ENCODE results near the gene TMIE. TPM values are rescaled to one million over a fixed set of nuclear protein-coding genes. Genes with fewer than 3 reads are reported as not detected.
"Not testable (repeated sequence)": the region's sequence is repeated elsewhere in the genome, so short reads cannot be mapped to it uniquely, and the experiment has no call there.

The TMIE gene
- total RNA-seq, 4 donors from 2014 or later = not detected

DNA sequence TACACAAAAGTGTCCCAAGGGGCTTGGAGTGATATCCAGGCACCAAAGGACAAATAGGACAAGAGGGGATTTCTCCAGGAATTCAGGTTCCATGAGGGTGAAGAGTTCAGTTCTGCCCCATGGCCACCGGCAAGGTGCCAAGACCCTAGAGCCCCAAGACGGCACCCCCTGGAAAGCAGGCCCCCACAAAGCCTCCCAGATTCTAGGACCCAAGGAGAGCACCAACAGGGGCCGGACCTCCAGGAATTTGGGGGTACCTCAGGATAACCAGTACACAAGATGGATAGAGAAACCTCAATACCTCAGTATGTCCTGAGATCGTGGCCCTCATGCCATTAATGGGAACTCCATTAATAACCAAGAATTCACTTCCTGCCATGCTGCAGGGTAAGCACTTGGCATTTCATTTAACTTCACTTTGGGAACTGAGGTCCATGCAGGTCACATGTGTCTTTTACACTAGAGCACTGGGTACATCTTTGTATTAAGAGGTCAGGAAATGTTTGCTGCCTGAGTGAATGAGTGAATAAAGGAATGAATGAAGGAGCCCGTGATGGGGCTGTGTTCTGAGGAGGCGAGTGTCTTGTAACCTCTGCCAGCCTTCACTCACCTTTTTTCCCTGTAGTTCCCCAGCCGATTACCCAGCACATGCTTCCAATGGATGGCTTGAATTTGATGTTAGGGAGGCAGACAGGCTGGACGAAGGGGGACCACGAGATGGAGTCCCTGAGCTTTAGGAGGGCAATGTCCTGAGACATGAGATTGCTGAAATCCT lies 32.0 kb downstream of the TMIE start:
- H3K4me1 ChIP-seq = no peaks in the 10 kb centered on the region
- H3K4me3 ChIP-seq = no peak overlapping the region
- in situ Hi-C loops (cut with MboI; ENCODE audit: low pct_ligation_motif_present in 1 of 4, low pct_unique_long_range_greater_than_20kb in 1 of 4, low sequenced_read_pairs in 3 of 4) = no loop called here
- no peak for DNase-seq
- no peaks in the 10 kb centered on the region for H3K9me3 ChIP-seq
- no peak for TF ChIP-seq CTCF (IDR thresholded peaks at IDR 0.05)
- no peak for TF ChIP-seq POLR2AphosphoS5 (IDR thresholded peaks at IDR 0.05)
- no peak for TF ChIP-seq POLR2A (IDR thresholded peaks at IDR 0.05)
- TF ChIP-seq EP300 (IDR thresholded peaks at IDR 0.05; ENCODE audit: low read depth) = no peak
- no peak overlapping the region for H3K27ac ChIP-seq
- H3K27me3 ChIP-seq = peaks cover 8% of the 10 kb centered on the region
- WGBS, 2 donors (ENCODE audit: low coverage in 1 of 2) = 83 to 89% methylated on average over 7 to 9 of the region's 9 CpGs
- intact Hi-C loops (cut with DNase I; ENCODE audit: low total_unique reads) = no loop called here
- no peaks in the 10 kb centered on the region for H3K36me3 ChIP-seq

DNA sequence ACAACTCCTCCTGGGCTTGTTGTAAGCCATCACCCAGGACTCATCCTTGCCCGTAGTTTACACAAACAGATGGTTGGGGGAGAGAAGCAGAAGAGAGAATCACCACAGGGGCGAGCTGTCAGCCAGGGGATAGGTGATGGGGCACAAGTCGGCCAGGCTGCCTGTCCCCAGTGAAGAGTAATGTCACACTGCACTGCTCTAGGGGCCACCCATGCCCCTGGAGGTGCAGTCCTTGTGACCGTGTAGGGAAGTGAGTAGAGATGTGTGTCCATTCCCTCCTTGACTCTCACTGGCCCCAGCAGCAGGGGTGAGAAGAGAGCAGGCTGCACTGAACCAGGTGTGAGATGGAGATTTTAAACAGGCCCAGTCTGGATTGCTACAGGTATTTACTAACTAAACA lies 33.6 kb downstream of the TMIE start:
- DNase-seq = no peak
- Histone ChIP-seq H3K4me1 (no peaks in the 10 kb centered on the region), H3K27ac (no peak overlapping the region), H3K27me3 (peaks cover 4% of the 10 kb centered on the region), H3K9me3 (no peaks in the 10 kb centered on the region), H3K36me3 (no peaks in the 10 kb centered on the region), H3K4me3 (no peak overlapping the region)
- intact Hi-C loops (cut with DNase I; ENCODE audit: low total_unique reads) = no loop called here
- no peak for TF ChIP-seq EP300 (IDR thresholded peaks at IDR 0.05; ENCODE audit: low read depth)
- TF ChIP-seq POLR2AphosphoS5 (IDR thresholded peaks at IDR 0.05) = no peak
- no peak for TF ChIP-seq POLR2A (IDR thresholded peaks at IDR 0.05)
- no peak for TF ChIP-seq CTCF (IDR thresholded peaks at IDR 0.05)
- 65 to 73% methylated on average over 3 to 4 of the region's 4 CpGs for WGBS, 2 donors (ENCODE audit: low coverage in 1 of 2)
- in situ Hi-C loops (cut with MboI; ENCODE audit: low pct_ligation_motif_present in 1 of 4, low pct_unique_long_range_greater_than_20kb in 1 of 4, low sequenced_read_pairs in 3 of 4) = no loop called here

- in situ Hi-C loops (cut with MboI; ENCODE audit: low pct_ligation_motif_present in 1 of 4, low pct_unique_long_range_greater_than_20kb in 1 of 4, low sequenced_read_pairs in 3 of 4) (no loop called here), intact Hi-C loops (cut with DNase I; ENCODE audit: low total_unique reads) (no loop called here)
- no peaks in the 10 kb centered on the region for H3K36me3 ChIP-seq
- no peaks in the 10 kb centered on the region for H3K27me3 ChIP-seq
- no peaks in the 10 kb centered on the region for H3K4me1 ChIP-seq
- WGBS, 2 donors (ENCODE audit: low coverage in 1 of 2) = 60 to 86% methylated on average over 1 to 20 of the region's 20 CpGs
- no peaks in the 10 kb centered on the region for H3K9me3 ChIP-seq
- TF ChIP-seq POLR2A (IDR thresholded peaks at IDR 0.05) (no peak), CTCF (IDR thresholded peaks at IDR 0.05) (no peak), POLR2AphosphoS5 (IDR thresholded peaks at IDR 0.05) (no peak), EP300 (IDR thresholded peaks at IDR 0.05; ENCODE audit: low read depth) (no peak)
- H3K4me3 ChIP-seq = no peak overlapping the region
- no peak for DNase-seq
- no peak overlapping the region for H3K27ac ChIP-seq
Observed at GRCh38 chr3:46736006-46736872, 35.0 kb downstream of the TMIE start.

GRCh38 chr3:46737329-46737731 lies 36.1 kb downstream of the TMIE start:
- no peak overlapping the region for H3K4me3 ChIP-seq
- in situ Hi-C loops (cut with MboI; ENCODE audit: low pct_ligation_motif_present in 1 of 4, low pct_unique_long_range_greater_than_20kb in 1 of 4, low sequenced_read_pairs in 3 of 4) = no loop called here
- no peaks in the 10 kb centered on the region for H3K4me1 ChIP-seq
- 51% methylated on average over 4 of the region's 4 CpGs; no CpG with 5 or more reads in 1 of the 2 donors for WGBS, 2 donors (ENCODE audit: low coverage in 1 of 2)
- no peak for TF ChIP-seq POLR2AphosphoS5 (IDR thresholded peaks at IDR 0.05)
- TF ChIP-seq POLR2A (IDR thresholded peaks at IDR 0.05) = no peak
- TF ChIP-seq EP300 (IDR thresholded peaks at IDR 0.05; ENCODE audit: low read depth) = no peak
- TF ChIP-seq CTCF (IDR thresholded peaks at IDR 0.05) = no peak
- H3K9me3 ChIP-seq = no peaks in the 10 kb centered on the region
- H3K27me3 ChIP-seq = no peaks in the 10 kb centered on the region
- no peak for DNase-seq
- no peaks in the 10 kb centered on the region for H3K36me3 ChIP-seq
- no peak overlapping the region for H3K27ac ChIP-seq
- intact Hi-C loops (cut with DNase I; ENCODE audit: low total_unique reads) = no loop called here

DNA sequence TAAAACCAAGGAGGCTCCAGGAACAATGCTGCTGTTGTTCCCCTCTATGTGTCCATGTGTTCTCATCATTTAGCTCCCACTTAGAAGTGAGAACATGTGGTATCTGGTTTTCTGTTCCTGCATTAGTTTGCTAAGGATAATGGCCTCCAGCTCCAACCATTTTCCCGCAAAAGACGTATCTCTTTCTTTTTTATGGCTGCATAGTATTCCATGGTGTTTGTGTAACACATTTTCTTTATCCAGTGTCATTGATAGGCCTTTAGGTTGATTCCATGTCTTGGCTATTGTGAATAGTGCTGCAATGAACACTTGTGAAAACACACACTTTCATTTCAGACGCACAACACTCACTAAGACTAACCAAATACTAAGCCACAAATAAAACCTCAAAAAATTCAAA lies 38.4 kb downstream of the TMIE start:
- H3K9me3 ChIP-seq; H3K4me1 ChIP-seq; H3K27me3 ChIP-seq; intact Hi-C loops (cut with DNase I; ENCODE audit: low total_unique reads); in situ Hi-C loops (cut with MboI; ENCODE audit: low pct_ligation_motif_present in 1 of 4, low pct_unique_long_range_greater_than_20kb in 1 of 4, low sequenced_read_pairs in 3 of 4); H3K4me3 ChIP-seq; H3K36me3 ChIP-seq; H3K27ac ChIP-seq; DNase-seq: not testable (repeated sequence)
- 97 to 100% methylated on average over 2 to 3 of the region's 3 CpGs for WGBS, 2 donors (ENCODE audit: low coverage in 1 of 2)
